SK-N-SH (cell line): ENCODE data around the gene DYNC1LI2. TPM values are rescaled to one million over a fixed set of nuclear protein-coding genes. Genes with fewer than 3 reads are reported as not detected.
"Not testable (repeated sequence)": the region's sequence is repeated elsewhere in the genome, so short reads cannot be mapped to it uniquely, and the experiment has no call there.

ENCODE experiments used
- CTCF ChIA-PET: fragments of 300-600, 350-600 bp; formaldehyde crosslinking; extraction: SDS; loops from one replicate; lab custom pipeline; 2021; lab: Yijun Ruan, JAX
- POLR2A ChIA-PET: fragments of 350-600 bp; sonication (Branson Sonifier 250); formaldehyde crosslinking; extraction: SDS; loops from one replicate; lab custom pipeline; 2020; ENCODE audit warnings: antibody characterized with exemption, inconsistent platforms; lab: Yijun Ruan, JAX
- DNase-seq: peaks from one replicate; pipeline ENCODE4 v3.0.0; 2012
- H2AFZ ChIP-seq: fragments of 200-600 bp; sonication (generic); 2 replicates; pipeline ENCODE4 v1.8.1; 2016; ENCODE audit warnings: antibody characterized with exemption, mild to moderate bottlenecking, low read depth
- H3F3A ChIP-seq: fragments of 200-600 bp; sonication (generic); replicated peaks from 2 replicates; pipeline ENCODE3; 2016; ENCODE audit warnings: antibody characterized with exemption, mild to moderate bottlenecking; ENCODE audit not compliant: insufficient read depth
- H3K27ac ChIP-seq, 2 experiments: fragments of 200-500 bp in 1 of 2; fragments of 200-600 bp in 1 of 2; sonication (Bioruptor generic) in 1 of 2; sonication (generic), shearing (Covaris generic) in 1 of 2; 2 replicates each; pipeline versions ENCODE4 v1.5.1 to v1.6.1; 2014 to 2016; ENCODE audit warnings: low read depth in 2 of 2, inconsistent platforms in 1 of 2, low read length in 1 of 2, mild to moderate bottlenecking in 1 of 2, mixed read lengths in 1 of 2
- H3K27me3 ChIP-seq: fragments of 200-600 bp; sonication (generic), shearing (Covaris generic); 2 replicates; pipeline ENCODE4 v1.6.1; 2016; ENCODE audit warnings: mixed run types; ENCODE audit not compliant: insufficient read depth
- H3K36me3 ChIP-seq, 2 experiments: fragments of 200-500 bp in 1 of 2; fragments of 200-600 bp in 1 of 2; sonication (Bioruptor generic) in 1 of 2; sonication (generic) in 1 of 2; replicated peaks in 1 of 2; 2 replicates each; pipeline versions ENCODE3 to v1.5.1; 2014 to 2016; ENCODE audit warnings: low read length in 1 of 2, mild to moderate bottlenecking in 1 of 2; ENCODE audit not compliant: insufficient read depth in 2 of 2, control insufficient read depth in 1 of 2
- H3K4me1 ChIP-seq, 2 experiments: fragments of 200-500 bp in 1 of 2; fragments of 200-600 bp in 1 of 2; sonication (Bioruptor generic) in 1 of 2; sonication (generic), shearing (Covaris generic) in 1 of 2; 2 replicates each; pipeline versions ENCODE4 v1.5.1 to v1.6.1; 2014 to 2016; ENCODE audit warnings: low read depth in 1 of 2, low read length in 1 of 2, mixed run types in 1 of 2; ENCODE audit not compliant: insufficient read depth in 2 of 2, control insufficient read depth in 1 of 2
- H3K4me2 ChIP-seq: fragments of 200-600 bp; sonication (generic), shearing (Covaris generic); 2 replicates; pipeline ENCODE4 v1.6.1; 2017; ENCODE audit warnings: mixed run types
- H3K4me3 ChIP-seq, 2 experiments: fragments of 200-500 bp in 1 of 2; fragments of 200-600 bp in 1 of 2; sonication (Bioruptor generic) in 1 of 2; sonication (generic), shearing (Covaris generic) in 1 of 2; 2 replicates each; pipeline versions ENCODE4 v1.5.1 to v1.8.1; 2014 to 2016; ENCODE audit warnings: low read depth in 2 of 2, inconsistent platforms in 1 of 2, low read length in 1 of 2, mild to moderate bottlenecking in 1 of 2, mixed read lengths in 1 of 2, moderate library complexity in 1 of 2
- H3K79me2 ChIP-seq: fragments of 200-600 bp; sonication (generic); 2 replicates; pipeline ENCODE4 v1.8.1; 2017; ENCODE audit warnings: mild to moderate bottlenecking; ENCODE audit not compliant: insufficient read depth
- H3K9ac ChIP-seq: fragments of 200-600 bp; sonication (generic); 2 replicates; pipeline ENCODE4 v1.6.1; 2017; ENCODE audit warnings: mixed run types
- H3K9me2 ChIP-seq: fragments of 200-600 bp; sonication (generic); 2 replicates; pipeline ENCODE4 v1.6.1; 2017; ENCODE audit warnings: mixed run types
- H3K9me3 ChIP-seq: fragments of 200-600 bp; sonication (generic); 2 replicates; pipeline ENCODE4 v1.6.1; 2017; ENCODE audit warnings: mixed run types, mild to moderate bottlenecking, moderate library complexity
- H4K20me1 ChIP-seq: fragments of 200-600 bp; sonication (generic); 2 replicates; pipeline ENCODE4 v1.6.1; 2017; ENCODE audit warnings: mild to moderate bottlenecking, mixed run types; ENCODE audit not compliant: insufficient read depth
- FOXJ3 ChIP-seq: sonication (generic); formaldehyde crosslinking; IDR thresholded peaks from 2 replicates; pipeline ENCODE4 v1.5.1; 2020; ENCODE audit warnings: mild to moderate bottlenecking, missing genetic modification reagents
- GABPA ChIP-seq: IDR thresholded peaks from 2 replicates; pipeline ENCODE4 v1.4.0; 2012; ENCODE audit warnings: low read depth, mild to moderate bottlenecking
- JUND ChIP-seq: IDR thresholded peaks from 2 replicates; pipeline ENCODE4 v1.4.0; 2012
- MXI1 ChIP-seq: IDR thresholded peaks from 2 replicates; pipeline ENCODE4 v1.6.1; 2012; ENCODE audit warnings: mild to moderate bottlenecking, low read depth, low read length, improper control_type of control experiment
- POLR2AphosphoS5 ChIP-seq: IDR thresholded peaks from 2 replicates; pipeline ENCODE4 v1.6.1; 2012; ENCODE audit warnings: low read depth, low read length
- RAD21 ChIP-seq: IDR thresholded peaks from 2 replicates; pipeline ENCODE4 v1.6.1; 2012; ENCODE audit warnings: mild to moderate bottlenecking, low read length
- RCOR1 ChIP-seq: fragments of 150-350 bp; IDR thresholded peaks from 2 replicates; pipeline ENCODE4 v1.6.1; 2017; ENCODE audit warnings: antibody characterized with exemption, low read length
- RFX5 ChIP-seq: IDR thresholded peaks from 2 replicates; pipeline ENCODE4 v1.6.1; 2012; ENCODE audit warnings: mild to moderate bottlenecking, improper control_type of control experiment, low read length
- TCF12 ChIP-seq: IDR thresholded peaks from 2 replicates; pipeline ENCODE4 v1.4.0; 2012
- TEAD4 ChIP-seq: IDR thresholded peaks from 2 replicates; pipeline ENCODE4 v1.4.0; 2012; ENCODE audit warnings: mild to moderate bottlenecking, borderline replicate concordance; ENCODE audit not compliant: insufficient read depth
- YY1 ChIP-seq: IDR thresholded peaks from 2 replicates; pipeline ENCODE4 v1.4.0; 2012; ENCODE audit warnings: low read depth, mild to moderate bottlenecking
- WGBS: methylation state at CpG from one replicate; pipeline ENCODE4 v1.1.6; 2017; ENCODE audit warnings: low lambda C conversion rate; 5-methylcytosine and 5-hydroxymethylcytosine counted together
- polyA plus RNA-seq, 3 experiments: library from polyadenylated mRNA; depleted of rRNA; stranded (reverse); fragments of >200 nt; gene quantifications; 2 replicates each; pipeline ENCODE4 v1.2.3, GENCODE V29; 2012
- TF ChIP-seq, protein P1 (sequence below): IDR thresholded peaks from 2 replicates; pipeline ENCODE4 v1.6.1; 2012; ENCODE audit warnings: mild to moderate bottlenecking, low read depth, low read length, moderate library complexity
- TF ChIP-seq, protein P2 (sequence below): fragments of 200-600 bp; sonication (generic); IDR thresholded peaks from 2 replicates; pipeline ENCODE4 v1.6.1; 2017; ENCODE audit warnings: antibody characterized with exemption, mild to moderate bottlenecking, moderate library complexity
- TF ChIP-seq, protein P3 (sequence below): IDR thresholded peaks from 2 replicates; pipeline ENCODE4; 2012

The DYNC1LI2 gene
- polyA plus RNA-seq, 1 of the 3 experiments (the other 2 are of a cell fraction): 33.1 TPM

DNA sequence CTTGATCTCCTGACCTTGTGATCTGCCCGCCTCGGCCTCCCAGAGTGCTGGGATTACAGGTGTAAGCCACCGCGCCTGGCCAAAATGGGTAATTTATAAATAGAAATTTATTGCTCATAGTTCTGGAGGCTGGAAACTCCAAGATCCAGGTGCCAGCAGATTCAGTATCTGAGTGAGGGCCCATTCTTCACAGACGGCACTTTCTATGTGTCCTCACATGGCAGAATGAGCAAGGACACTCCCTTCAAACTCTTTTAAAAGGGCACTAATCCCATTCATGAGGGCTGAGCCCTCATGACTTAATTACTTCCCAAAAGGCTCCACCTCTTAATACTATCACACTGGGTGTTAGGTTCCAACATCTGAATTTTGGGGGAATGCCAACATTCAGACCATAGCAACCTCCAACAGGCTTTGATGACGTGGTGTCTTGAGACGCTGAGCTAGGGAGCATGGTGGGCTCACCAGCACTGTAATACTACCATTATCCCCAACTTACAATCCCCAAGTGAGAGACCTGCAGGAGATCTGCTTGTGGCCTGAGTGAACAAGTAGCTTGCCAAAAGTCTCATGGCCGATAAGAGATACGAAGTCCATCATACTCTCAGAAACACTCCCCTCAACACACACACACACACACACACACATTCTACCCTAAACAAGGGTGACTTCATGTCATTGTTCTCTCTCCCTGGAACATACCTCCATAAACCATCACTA lies 63.3 kb downstream of the DYNC1LI2 start:
- POLR2A ChIA-PET: no interaction called here
- CTCF ChIA-PET: interaction anchor here (1.1 to 1.6 kb wide), 3 partner anchors 27 to 185 kb away, joined by 4 to 5 read pairs (median 5); no protein-coding TSS in a partner anchor
- WGBS: 98% methylated on average over 9 of the region's 9 CpGs

DNA sequence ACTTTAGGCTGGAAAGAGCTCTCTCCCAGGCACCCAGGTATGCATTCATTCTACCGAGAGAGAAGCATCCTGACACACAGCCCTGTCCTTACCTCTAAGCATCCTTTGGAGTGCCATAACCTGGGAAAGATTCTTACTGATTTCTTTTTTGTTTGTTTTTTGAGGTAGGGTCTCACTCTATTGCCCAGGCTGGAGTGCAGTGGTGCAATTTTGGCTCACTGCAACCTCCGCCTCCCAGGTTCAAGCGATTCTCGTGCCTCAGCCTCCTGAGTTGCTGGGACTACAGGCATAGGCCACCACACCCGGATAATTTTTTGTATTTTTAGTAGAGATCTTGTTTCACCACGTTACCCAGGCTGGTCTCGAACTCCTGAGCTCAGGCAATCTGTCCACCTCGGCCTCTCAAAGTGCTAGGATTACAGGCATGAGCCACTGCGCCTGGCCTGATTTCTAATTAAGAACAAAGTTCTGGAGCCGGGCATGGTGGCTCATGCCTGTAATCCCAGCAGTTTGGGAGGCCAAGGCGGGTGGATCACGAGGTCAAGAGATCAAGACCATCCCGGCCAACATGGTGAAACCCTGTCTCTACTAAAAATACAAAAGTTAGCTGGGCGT lies 65.8 kb downstream of the DYNC1LI2 start:
- H3K4me3 ChIP-seq, H3K27me3 ChIP-seq, POLR2A ChIA-PET, H4K20me1 ChIP-seq, DNase-seq, H3K9me3 ChIP-seq, H2AFZ ChIP-seq, H3F3A ChIP-seq, H3K9me2 ChIP-seq, H3K36me3 ChIP-seq, H3K9ac ChIP-seq, H3K4me2 ChIP-seq, H3K27ac ChIP-seq, H3K4me1 ChIP-seq: not testable (repeated sequence)
- CTCF ChIA-PET: interaction anchor here (0.7 to 2.0 kb wide), 7 partner anchors 8 to 55 kb away, joined by 3 to 9 read pairs (median 3); no protein-coding TSS in a partner anchor
- peaks cover 38% of the 10 kb centered on the region for H3K79me2 ChIP-seq
- WGBS: 98% methylated on average over 14 of the region's 14 CpGs

More for the DNA sequence above, 63.3 kb downstream of the DYNC1LI2 start:
- Histone ChIP-seq H4K20me1 (no peaks in the 10 kb centered on the region), H2AFZ (no peak overlapping the region), H3K4me3 (no peak overlapping the region), H3K9me3 (no peaks in the 10 kb centered on the region), H3K4me1 (no peaks in the 10 kb centered on the region), H3F3A (no peaks in the 10 kb centered on the region), H3K36me3 (no peaks in the 10 kb centered on the region), H3K27me3 (no peaks in the 10 kb centered on the region), H3K9ac (no peak overlapping the region), H3K79me2 (peaks cover 58% of the 10 kb centered on the region), H3K27ac (no peak overlapping the region), H3K4me2 (no peak overlapping the region), H3K9me2 (no peaks in the 10 kb centered on the region)
- DNase-seq: no peak
- TF ChIP-seq, protein P1, sequence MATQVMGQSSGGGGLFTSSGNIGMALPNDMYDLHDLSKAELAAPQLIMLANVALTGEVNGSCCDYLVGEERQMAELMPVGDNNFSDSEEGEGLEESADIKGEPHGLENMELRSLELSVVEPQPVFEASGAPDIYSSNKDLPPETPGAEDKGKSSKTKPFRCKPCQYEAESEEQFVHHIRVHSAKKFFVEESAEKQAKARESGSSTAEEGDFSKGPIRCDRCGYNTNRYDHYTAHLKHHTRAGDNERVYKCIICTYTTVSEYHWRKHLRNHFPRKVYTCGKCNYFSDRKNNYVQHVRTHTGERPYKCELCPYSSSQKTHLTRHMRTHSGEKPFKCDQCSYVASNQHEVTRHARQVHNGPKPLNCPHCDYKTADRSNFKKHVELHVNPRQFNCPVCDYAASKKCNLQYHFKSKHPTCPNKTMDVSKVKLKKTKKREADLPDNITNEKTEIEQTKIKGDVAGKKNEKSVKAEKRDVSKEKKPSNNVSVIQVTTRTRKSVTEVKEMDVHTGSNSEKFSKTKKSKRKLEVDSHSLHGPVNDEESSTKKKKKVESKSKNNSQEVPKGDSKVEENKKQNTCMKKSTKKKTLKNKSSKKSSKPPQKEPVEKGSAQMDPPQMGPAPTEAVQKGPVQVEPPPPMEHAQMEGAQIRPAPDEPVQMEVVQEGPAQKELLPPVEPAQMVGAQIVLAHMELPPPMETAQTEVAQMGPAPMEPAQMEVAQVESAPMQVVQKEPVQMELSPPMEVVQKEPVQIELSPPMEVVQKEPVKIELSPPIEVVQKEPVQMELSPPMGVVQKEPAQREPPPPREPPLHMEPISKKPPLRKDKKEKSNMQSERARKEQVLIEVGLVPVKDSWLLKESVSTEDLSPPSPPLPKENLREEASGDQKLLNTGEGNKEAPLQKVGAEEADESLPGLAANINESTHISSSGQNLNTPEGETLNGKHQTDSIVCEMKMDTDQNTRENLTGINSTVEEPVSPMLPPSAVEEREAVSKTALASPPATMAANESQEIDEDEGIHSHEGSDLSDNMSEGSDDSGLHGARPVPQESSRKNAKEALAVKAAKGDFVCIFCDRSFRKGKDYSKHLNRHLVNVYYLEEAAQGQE: no peak
- no peak for TF ChIP-seq MXI1
- TF ChIP-seq, protein P2, sequence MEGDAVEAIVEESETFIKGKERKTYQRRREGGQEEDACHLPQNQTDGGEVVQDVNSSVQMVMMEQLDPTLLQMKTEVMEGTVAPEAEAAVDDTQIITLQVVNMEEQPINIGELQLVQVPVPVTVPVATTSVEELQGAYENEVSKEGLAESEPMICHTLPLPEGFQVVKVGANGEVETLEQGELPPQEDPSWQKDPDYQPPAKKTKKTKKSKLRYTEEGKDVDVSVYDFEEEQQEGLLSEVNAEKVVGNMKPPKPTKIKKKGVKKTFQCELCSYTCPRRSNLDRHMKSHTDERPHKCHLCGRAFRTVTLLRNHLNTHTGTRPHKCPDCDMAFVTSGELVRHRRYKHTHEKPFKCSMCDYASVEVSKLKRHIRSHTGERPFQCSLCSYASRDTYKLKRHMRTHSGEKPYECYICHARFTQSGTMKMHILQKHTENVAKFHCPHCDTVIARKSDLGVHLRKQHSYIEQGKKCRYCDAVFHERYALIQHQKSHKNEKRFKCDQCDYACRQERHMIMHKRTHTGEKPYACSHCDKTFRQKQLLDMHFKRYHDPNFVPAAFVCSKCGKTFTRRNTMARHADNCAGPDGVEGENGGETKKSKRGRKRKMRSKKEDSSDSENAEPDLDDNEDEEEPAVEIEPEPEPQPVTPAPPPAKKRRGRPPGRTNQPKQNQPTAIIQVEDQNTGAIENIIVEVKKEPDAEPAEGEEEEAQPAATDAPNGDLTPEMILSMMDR: no peak
- TF ChIP-seq RFX5: no peak
- TF ChIP-seq YY1: no peak
- TF ChIP-seq GABPA: no peak
- TF ChIP-seq, protein P3, sequence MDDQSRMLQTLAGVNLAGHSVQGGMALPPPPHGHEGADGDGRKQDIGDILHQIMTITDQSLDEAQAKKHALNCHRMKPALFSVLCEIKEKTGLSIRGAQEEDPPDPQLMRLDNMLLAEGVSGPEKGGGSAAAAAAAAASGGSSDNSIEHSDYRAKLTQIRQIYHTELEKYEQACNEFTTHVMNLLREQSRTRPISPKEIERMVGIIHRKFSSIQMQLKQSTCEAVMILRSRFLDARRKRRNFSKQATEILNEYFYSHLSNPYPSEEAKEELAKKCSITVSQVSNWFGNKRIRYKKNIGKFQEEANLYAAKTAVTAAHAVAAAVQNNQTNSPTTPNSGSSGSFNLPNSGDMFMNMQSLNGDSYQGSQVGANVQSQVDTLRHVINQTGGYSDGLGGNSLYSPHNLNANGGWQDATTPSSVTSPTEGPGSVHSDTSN: no peak
- TF ChIP-seq TCF12: no peak
- TF ChIP-seq RAD21: no peak
- TF ChIP-seq JUND: no peak
- no peak for TF ChIP-seq RCOR1
- no peak for TF ChIP-seq TEAD4
- TF ChIP-seq FOXJ3: no peak
- no peak for TF ChIP-seq POLR2AphosphoS5
